Sciatic nerve (tissue), 2 donors: Measurements from ENCODE around the gene SELENOO. TPM values are rescaled to one million over a fixed set of nuclear protein-coding genes. Genes with fewer than 3 reads are reported as not detected.
A peak's percentile ranks its signal among the peaks of the same experiment; 100 is the strongest.

ENCODE experiments used
- ATAC-seq: fragments of 200-7000 bp; cut with Tn5 transposase; one replicate; pipeline ENCODE4 v1.9.1; 2020; ENCODE audit warnings: mild to moderate bottlenecking, moderate library complexity
- DNase-seq: peaks from one replicate; pipeline ENCODE4 v3.0.0-alpha.2; 2020; ENCODE audit warnings: low spot score
- intact Hi-C: fragments of 100-400 bp; cut with DNase I; formaldehyde crosslinking; loops from one replicate; pipeline ENCODE4 v1.14.2; 2022
- total RNA-seq: library from RNA; stranded (reverse); fragmentation: NEBNext Ultra II Directional; extraction: Animal tissue kit (Norgen Biotek cat#: 25700); gene quantifications from one replicate; pipeline ENCODE4 v1.2.1, GENCODE V29; 2021
- donor health status: DM: no; HTN: no; CAD: no.
- donor health status: DM: no; HTN: no; CAD: no.

SELENOO gene
- total RNA-seq, 1 donor from 2014 or later, result 22.6 TPM

- ATAC-seq, result no peak
- intact Hi-C loops, result no loop called here
- no peak for DNase-seq
These were observed 57.8 kb downstream of the SELENOO start for GRCh38 chr22:50258361-50259292.

DNA sequence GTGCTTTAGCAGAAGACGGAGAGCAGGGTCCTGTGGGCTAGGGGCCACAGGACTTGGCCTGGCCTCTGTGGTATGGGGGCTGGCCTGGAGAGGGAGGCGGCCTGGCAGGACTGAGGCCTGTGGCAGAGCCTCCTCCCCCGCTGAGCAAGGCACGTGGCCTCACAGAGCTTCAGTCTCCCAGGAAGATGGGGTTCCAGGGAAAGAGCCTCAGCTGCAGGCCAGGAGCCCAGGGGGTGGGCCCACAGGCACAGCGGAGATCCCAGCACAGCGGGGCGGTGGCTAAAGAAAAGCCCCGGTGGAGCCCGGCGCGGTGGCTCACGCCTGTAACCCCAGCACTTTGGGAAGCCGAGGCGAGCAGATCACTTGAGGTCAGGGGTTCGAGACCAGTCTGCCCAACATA is 58.5 kb downstream of the SELENOO start:
- ATAC-seq (no peak), DNase-seq (no peak)
- intact Hi-C loops, result no loop called here

DNA sequence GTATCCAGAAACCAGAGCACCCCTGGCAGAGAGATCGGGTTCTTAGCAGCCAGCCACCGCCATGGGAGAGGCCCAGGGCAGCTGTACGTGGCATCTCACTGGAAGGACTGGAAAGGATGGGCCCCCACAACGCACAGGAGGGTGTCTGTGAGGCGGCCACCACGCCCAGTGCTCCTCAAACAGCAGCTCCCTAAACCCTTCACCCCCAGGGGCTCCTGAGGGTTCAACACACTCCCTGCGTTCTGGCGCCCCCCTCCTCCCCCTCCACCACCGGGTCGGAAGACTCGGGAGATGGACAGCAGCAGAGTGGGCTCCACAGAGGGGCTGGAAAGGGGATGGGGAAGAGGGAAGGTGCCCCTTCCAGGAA is 59.6 kb downstream of the SELENOO start:
- ATAC-seq, result no peak
- intact Hi-C loops, result loop anchor here (5.0 kb wide), 1 partner anchor 77 kb away; no protein-coding TSS in a partner anchor
- DNase-seq, result no peak

GRCh38 chr22:50260801-50261614 is 60.2 kb downstream of the SELENOO start:
- intact Hi-C loops, result loop anchor here (5.0 kb wide), 1 partner anchor 76 kb away; no protein-coding TSS in a partner anchor
- ATAC-seq (peak; percentile 34), DNase-seq (no peak)

DNA sequence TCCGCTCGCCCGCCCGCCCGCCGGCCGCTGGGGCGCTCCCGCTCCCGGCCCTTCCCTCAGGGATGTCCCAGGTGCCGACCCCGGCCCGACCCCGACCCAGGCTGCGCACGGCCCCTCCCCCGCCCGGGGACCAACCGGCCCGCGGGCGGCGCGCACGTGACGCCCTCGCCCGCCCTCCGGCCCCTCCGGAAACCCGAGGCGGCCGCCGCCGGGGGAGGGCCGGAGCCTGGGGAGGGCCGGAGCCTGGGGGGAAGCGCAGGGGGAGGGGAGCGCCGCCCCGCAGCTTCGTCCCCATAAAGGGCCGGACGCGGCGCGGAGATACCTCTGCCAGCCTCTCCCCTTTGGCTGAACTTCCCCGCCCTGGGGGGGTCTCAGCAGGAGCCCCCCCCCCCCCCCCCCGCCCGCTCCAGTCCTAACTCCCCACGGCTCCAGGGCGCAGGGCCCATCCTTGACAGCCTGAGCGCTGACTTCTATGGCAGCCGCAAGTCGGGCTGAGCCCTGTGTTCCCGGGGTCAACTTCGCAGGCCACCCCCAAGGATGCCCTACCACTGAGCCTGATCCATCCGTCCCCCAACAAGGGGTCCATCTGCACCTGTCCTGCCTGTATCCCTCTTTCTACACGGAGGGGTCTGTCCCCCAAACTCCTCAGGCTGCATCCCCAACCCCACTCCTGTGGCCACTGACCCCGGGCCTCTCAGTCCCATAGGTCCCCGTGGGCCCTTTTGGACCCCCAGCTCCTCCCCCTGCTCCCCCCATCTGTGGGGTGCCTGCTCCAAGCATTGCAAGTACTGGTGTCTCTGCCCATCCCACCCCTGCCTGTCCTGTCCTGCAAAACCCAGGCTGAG is 61.0 kb downstream of the SELENOO start, which contains the start of gene MAPK12:
TSS of gene MAPK12 (minus strand) at position 69 of the 845 bp plus-strand sequence. CDS start 174 bp downstream, outside the sequence.
- no peak for DNase-seq
- peak; percentile 1 for ATAC-seq
- intact Hi-C loops, result loop anchor here (5.0 kb wide), 1 partner anchor 75 kb away; no protein-coding TSS in a partner anchor

DNA sequence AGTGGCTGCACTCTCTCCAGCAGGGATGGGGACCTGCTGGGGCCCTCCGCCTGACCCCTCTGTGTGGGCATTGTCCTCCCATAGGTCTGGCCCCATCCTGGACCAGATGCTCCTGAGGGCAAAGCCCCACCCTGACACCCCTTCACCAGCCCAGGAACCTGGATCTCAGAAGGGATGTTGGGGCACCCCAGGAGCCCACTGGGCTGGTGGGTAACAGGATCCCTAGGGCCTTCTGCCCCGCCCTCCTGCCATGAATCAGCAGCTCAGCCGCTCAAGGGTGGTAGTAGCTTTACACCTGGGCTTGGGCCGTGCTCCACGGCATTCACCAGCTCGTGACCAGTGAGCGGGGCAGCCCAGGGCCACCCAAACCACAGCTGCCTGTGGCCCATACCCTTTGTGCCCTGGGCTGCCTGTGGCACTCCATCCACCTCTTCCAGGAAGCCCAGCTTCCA is 61.7 kb downstream of the SELENOO start:
- intact Hi-C loops, result loop anchor here (5.0 kb wide), 1 partner anchor 75 kb away; no protein-coding TSS in a partner anchor
- ATAC-seq (no peak), DNase-seq (no peak)

GRCh38 chr22:50262973-50263617 is 62.3 kb downstream of the SELENOO start:
- DNase-seq, result no peak
- ATAC-seq, result no peak
- intact Hi-C loops, result loop anchor here (5.0 kb wide), 1 partner anchor 74 kb away; no protein-coding TSS in a partner anchor

DNA sequence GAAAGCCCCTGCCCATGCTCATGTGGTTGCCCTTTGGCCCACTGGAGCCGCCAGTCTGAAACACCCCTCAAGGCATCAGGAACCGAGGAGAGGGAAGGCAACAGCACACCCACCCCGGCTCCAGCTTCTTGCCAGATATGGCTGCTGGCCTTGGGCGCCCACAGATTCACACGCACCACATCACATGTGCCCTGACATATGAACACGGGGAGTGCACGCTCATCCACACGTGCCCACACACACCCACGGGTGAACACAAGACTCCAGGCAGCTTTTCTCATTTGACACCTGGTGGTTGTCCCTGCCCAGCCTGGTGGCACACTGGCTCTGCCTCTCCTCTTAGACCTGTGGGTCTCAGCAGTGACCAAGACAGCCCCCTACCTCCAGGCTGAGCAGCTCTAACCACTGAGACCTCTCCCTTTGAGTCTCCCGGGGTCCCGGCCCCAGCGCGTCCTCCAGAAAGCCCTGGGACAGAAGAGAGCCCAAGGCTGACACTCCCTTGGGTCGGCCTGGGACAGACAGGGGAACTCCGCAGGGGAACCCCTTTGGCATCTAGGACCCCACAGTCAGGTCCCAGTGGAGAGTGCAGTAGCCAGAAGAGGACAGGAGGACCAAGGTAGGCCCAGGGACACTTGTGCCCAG is 63.4 kb downstream of the SELENOO start:
- intact Hi-C loops, result loop anchor here (5.0 kb wide), 1 partner anchor 73 kb away; no protein-coding TSS in a partner anchor
- ATAC-seq, result no peak

GRCh38 chr22:50264946-50265669 is 64.3 kb downstream of the SELENOO start:
- no peak for ATAC-seq
- no peak for DNase-seq
- intact Hi-C loops, result loop anchor here (5.0 kb wide), 1 partner anchor 72 kb away; no protein-coding TSS in a partner anchor

More for the DNA sequence above, 63.4 kb downstream of the SELENOO start:
- no peak for DNase-seq

DNA sequence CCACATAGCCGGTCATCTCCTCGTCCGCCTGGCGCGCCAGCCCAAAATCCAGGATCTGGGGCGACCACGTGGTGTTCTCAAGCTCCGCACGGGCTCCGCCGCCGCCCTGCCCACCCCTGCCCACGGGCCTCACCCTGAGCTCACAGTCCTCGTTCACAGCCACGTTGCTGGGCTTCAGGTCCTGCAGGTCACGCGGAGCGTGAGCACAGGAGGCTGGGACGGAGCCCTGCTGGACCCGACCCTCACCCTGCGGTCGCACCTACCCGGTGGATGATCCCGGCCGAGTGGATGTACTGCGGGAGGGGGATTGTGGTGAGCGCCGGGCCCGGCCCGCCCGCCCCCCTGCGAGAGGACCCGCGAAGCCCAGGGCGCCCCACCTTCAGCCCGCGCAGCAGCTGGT is 66.2 kb downstream of the SELENOO start:
- no peak for DNase-seq
- ATAC-seq, result no peak
- intact Hi-C loops, result no loop called here

Other genes starting within 250 kb of the SELENOO start
- gene PIM3, start 240.2 kb upstream of the SELENOO start, total RNA-seq, result 62.2 TPM
- not detected for gene IL17REL, start 188.2 kb upstream of the SELENOO start, total RNA-seq
- not detected for gene TTLL8, start 142.7 kb upstream of the SELENOO start, total RNA-seq
- 0.45 TPM for gene MLC1, start 115.6 kb upstream of the SELENOO start, total RNA-seq
- 1.6 TPM for gene MOV10L1, start 111.0 kb upstream of the SELENOO start, total RNA-seq
- gene PANX2, start 30.3 kb upstream of the SELENOO start, total RNA-seq, result 0.76 TPM
- 22.8 TPM for gene TRABD, start 15.1 kb upstream of the SELENOO start, total RNA-seq
- 47.6 TPM for gene TUBGCP6, start 44.0 kb downstream of the SELENOO start, total RNA-seq
- gene HDAC10, start 50.3 kb downstream of the SELENOO start, total RNA-seq, result 32.4 TPM
- 17.8 TPM for gene MAPK12, start 60.7 kb downstream of the SELENOO start, total RNA-seq
- gene MAPK11, start 69.4 kb downstream of the SELENOO start, total RNA-seq, result 20.4 TPM
- gene PLXNB2, start 106.6 kb downstream of the SELENOO start, total RNA-seq, result 160 TPM
- gene DENND6B, start 126.0 kb downstream of the SELENOO start, total RNA-seq, result 14.0 TPM
- 42.1 TPM for gene PPP6R2, start 142.3 kb downstream of the SELENOO start, total RNA-seq